DMS79 (cell line): ENCODE data around the gene PTPRC.

ENCODE experiments used
- DNase-seq: peaks from one replicate; lab custom pipeline; 2025; lab: John Stamatoyannopoulos, UW

Gene PTPRC

GRCh38 chr1:198647055-198647454 is 8.2 kb downstream of the PTPRC start:
- no peak for DNase-seq

- DNase-seq = no peak
These were observed 9.8 kb downstream of the PTPRC start for GRCh38 chr1:198648592-198648991.

- DNase-seq = no peak
These were observed 10.6 kb downstream of the PTPRC start for GRCh38 chr1:198649232-198649967.

GRCh38 chr1:198649968-198650338 is 11.1 kb downstream of the PTPRC start:
- DNase-seq = no peak

GRCh38 chr1:198650506-198650905 is 11.7 kb downstream of the PTPRC start:
- no peak for DNase-seq

- DNase-seq = no peak
These were observed 13.0 kb downstream of the PTPRC start for GRCh38 chr1:198651650-198652400.

- no peak for DNase-seq
These were observed 15.1 kb downstream of the PTPRC start for GRCh38 chr1:198653808-198654413.

GRCh38 chr1:198655459-198656121 is 16.8 kb downstream of the PTPRC start:
- no peak for DNase-seq

GRCh38 chr1:198656500-198656932 is 17.7 kb downstream of the PTPRC start:
- no peak for DNase-seq

- no peak for DNase-seq
These were observed 18.8 kb downstream of the PTPRC start for GRCh38 chr1:198657550-198658064.

GRCh38 chr1:198660341-198661261 is 21.8 kb downstream of the PTPRC start:
- no peak for DNase-seq

- no peak for DNase-seq
These were observed 24.0 kb downstream of the PTPRC start for GRCh38 chr1:198662821-198663220.

- DNase-seq = no peak
These were observed 25.4 kb downstream of the PTPRC start for GRCh38 chr1:198664068-198664788.

- DNase-seq = no peak
These were observed 28.3 kb downstream of the PTPRC start for GRCh38 chr1:198667186-198667585.

- no peak for DNase-seq
These were observed 29.0 kb downstream of the PTPRC start for GRCh38 chr1:198667807-198668206.

- no peak for DNase-seq
These were observed 30.3 kb downstream of the PTPRC start for GRCh38 chr1:198669023-198669698.

GRCh38 chr1:198669771-198670170 is 30.9 kb downstream of the PTPRC start:
- no peak for DNase-seq

- DNase-seq = no peak
These were observed 32.3 kb downstream of the PTPRC start for GRCh38 chr1:198671136-198671535.

GRCh38 chr1:198672124-198672523 is 33.3 kb downstream of the PTPRC start:
- DNase-seq = no peak

- DNase-seq = no peak
These were observed 35.2 kb downstream of the PTPRC start for GRCh38 chr1:198674009-198674408.
